Left renal pelvis (tissue), 4 donors: ENCODE measurements around the gene DUSP8. TPM values are rescaled to one million over a fixed set of nuclear protein-coding genes. Genes with fewer than 3 reads are reported as not detected.

Experiments
- DNase-seq, 4 donors: peaks; one replicate each; pipeline ENCODE4 v3.0.0-alpha.2; 2013; ENCODE audit warnings: low read depth in 4 of 4, low spot score in 3 of 4
- polyA plus RNA-seq, 4 donors: library from polyadenylated mRNA; unstranded; fragments of 120-200 nt; gene quantifications; one replicate each; pipeline ENCODE4 v1.2.1, GENCODE V29; 2013; ENCODE audit not compliant: insufficient read length in 4 of 4

DUSP8 gene
- polyA plus RNA-seq, 4 donors, result 2.6 to 5.5 (median 4.4) TPM

- DNase-seq, result no peak
Observed at GRCh38 chr11:1536065-1536843, 35.8 kb downstream of the DUSP8 start.

- no peak for DNase-seq
Observed at GRCh38 chr11:1534682-1535081, 37.4 kb downstream of the DUSP8 start.

GRCh38 chr11:1534171-1534570 lies 37.9 kb downstream of the DUSP8 start:
- no peak for DNase-seq

GRCh38 chr11:1533342-1533725 lies 38.7 kb downstream of the DUSP8 start:
- DNase-seq, result no peak

- no peak for DNase-seq
Observed at GRCh38 chr11:1532606-1533341, 39.3 kb downstream of the DUSP8 start.

GRCh38 chr11:1532014-1532586 lies 40.0 kb downstream of the DUSP8 start:
- no peak for DNase-seq

- DNase-seq, result no peak
Observed at GRCh38 chr11:1531449-1532013, 40.5 kb downstream of the DUSP8 start.

- no peak for DNase-seq
Observed at GRCh38 chr11:1530686-1531448, 41.2 kb downstream of the DUSP8 start.

- DNase-seq, result no peak
Observed at GRCh38 chr11:1529774-1530173, 42.3 kb downstream of the DUSP8 start.

- DNase-seq, result no peak
Observed at GRCh38 chr11:1529286-1529685, 42.8 kb downstream of the DUSP8 start.

- DNase-seq, result no peak
Observed at GRCh38 chr11:1528710-1529109, 43.4 kb downstream of the DUSP8 start.

GRCh38 chr11:1526785-1527184 lies 45.3 kb downstream of the DUSP8 start:
- no peak for DNase-seq

GRCh38 chr11:1523779-1524178 lies 48.3 kb downstream of the DUSP8 start:
- DNase-seq, result no peak

- DNase-seq, result no peak
Observed at GRCh38 chr11:1523077-1523476, 49.0 kb downstream of the DUSP8 start.

- no peak for DNase-seq
Observed at GRCh38 chr11:1522081-1522424, 50.0 kb downstream of the DUSP8 start.

- no peak for DNase-seq
Observed at GRCh38 chr11:1521382-1522080, 50.5 kb downstream of the DUSP8 start.

- DNase-seq, result no peak
Observed at GRCh38 chr11:1520663-1521267, 51.3 kb downstream of the DUSP8 start.

GRCh38 chr11:1520209-1520662 lies 51.8 kb downstream of the DUSP8 start:
- no peak for DNase-seq
